Amygdala (tissue), 56 donors: ENCODE measurements around the gene VASH1.
A peak's percentile ranks its signal among the peaks of the same experiment; 100 is the strongest.
"Not testable (repeated sequence)": the region's sequence is repeated elsewhere in the genome, so short reads cannot be mapped to it uniquely, and the experiment has no call there.

Experiments used
- DNase-seq, 56 donors: peaks; one replicate each; lab custom pipeline; 2025; lab: John Stamatoyannopoulos, UW

The VASH1 gene

DNA sequence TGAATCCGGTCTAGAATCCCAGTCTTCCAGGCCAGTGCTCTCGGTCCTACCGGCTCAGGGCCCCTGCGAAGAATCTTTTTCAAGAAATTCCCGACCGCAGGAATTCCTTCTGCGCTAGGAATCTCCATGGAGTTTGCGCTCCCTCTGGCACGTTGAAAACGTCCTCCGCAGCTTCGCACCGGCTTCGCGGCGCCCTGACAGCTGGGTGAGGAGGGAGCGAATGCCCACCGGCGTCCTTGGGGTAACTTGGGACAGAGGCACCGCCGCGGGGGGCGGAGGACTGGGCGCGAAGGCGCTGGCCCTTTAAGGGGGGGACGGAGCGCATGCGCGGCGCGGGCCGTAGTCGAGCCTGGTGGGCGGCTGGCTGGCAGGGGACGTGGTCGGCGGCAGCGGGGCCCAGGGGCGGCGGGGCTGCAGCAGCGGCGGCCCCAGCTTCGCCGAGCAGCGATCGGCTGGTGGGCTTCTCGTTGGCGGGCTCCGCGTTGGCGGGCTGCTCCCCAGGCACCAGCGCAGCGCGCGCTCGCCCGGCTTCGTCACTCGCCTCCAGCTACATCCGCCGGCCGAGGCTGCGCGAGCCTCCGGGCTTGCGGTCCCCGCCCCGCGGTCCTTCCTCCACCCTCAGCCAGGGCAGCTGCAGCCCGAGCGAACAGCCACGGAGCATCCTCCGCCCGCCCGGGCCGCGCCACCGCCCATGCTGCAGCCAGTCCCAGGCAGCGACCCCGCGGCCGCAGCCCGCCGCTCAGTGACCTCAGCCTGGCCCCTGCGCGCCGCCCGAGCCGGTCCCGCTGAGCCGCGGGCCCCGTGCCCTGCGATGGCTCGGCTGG lies at the start of gene VASH1:
Gene VASH1, plus strand, starts transcription at position 333 of the 824 bp plus-strand sequence. CDS start 1,354 bp downstream, outside the sequence.
- peak in 44 of 56 donors; percentile 34 to 83 (median 66) for DNase-seq

DNA sequence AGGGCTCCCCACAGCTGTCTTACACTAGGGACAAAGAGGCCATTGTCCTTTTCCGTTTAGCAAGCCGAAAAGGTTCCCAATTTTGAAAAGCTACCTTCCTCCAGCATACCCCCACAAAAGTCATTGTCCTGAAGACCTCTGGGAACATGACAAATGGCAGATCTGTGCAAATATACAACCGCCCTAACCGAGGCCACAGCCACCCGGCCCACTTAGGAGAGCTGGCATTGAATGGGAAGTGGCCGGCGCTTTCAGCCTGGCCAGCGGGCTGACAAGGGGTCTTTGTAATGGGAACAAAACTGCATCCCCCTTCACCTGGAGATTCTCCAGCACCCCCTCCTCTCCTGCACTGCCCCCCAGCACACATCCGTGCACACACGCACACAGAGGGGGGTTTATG lies 48.1 kb upstream of the VASH1 start:
- DNase-seq: peak in 3 of 56 donors; percentile 5 to 17 (median 7)

DNA sequence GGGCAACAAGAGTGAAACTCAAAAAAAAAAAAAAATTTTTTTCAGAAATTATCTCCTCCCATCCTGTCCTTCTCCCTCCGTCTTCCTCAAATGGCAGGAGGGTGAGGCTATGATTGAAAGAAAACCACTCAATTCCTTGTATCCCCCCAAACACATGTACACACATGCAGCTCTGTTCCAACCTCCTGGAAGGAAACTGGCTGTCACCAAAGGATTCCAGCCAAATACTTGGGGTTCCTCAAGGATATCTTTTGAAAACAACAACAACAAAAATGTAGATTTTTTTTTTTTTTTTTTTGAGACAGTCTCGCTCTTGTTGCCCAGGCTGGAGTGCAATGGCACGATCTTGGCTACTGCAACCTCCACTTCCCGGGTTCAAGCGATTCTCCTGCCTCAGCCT lies 46.8 kb upstream of the VASH1 start:
- no peak for DNase-seq

GRCh38 chr14:76715101-76715500 lies 46.2 kb upstream of the VASH1 start:
- DNase-seq: no peak

DNA sequence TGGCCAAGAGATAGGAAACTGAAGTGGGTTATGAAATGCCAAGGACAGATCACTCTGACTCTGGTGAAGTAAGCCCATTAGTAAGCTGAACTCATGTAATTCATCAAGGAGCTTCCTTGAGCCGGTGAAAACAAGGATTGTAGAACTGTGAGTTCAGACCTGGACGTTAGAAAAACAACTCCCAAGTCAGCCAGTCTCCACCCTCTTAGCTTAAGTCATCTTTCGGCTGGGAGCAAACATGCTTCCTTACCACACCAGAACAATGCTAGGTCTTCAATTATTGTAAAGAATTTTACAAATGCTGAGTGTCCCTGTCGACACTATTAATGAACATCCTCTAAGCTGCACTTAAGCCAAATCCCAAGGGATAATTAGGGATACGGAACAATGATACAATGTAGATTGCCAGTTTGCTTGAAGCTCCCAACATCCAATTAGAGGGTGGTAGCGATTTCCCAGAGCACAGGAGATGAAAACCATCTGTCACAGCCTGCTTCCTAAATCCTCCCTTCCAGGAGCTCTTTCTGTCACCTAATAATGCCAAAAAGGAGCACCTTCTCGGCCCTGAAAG lies 45.7 kb upstream of the VASH1 start:
- no peak for DNase-seq

GRCh38 chr14:76716285-76716684 lies 45.0 kb upstream of the VASH1 start:
- no peak for DNase-seq

DNA sequence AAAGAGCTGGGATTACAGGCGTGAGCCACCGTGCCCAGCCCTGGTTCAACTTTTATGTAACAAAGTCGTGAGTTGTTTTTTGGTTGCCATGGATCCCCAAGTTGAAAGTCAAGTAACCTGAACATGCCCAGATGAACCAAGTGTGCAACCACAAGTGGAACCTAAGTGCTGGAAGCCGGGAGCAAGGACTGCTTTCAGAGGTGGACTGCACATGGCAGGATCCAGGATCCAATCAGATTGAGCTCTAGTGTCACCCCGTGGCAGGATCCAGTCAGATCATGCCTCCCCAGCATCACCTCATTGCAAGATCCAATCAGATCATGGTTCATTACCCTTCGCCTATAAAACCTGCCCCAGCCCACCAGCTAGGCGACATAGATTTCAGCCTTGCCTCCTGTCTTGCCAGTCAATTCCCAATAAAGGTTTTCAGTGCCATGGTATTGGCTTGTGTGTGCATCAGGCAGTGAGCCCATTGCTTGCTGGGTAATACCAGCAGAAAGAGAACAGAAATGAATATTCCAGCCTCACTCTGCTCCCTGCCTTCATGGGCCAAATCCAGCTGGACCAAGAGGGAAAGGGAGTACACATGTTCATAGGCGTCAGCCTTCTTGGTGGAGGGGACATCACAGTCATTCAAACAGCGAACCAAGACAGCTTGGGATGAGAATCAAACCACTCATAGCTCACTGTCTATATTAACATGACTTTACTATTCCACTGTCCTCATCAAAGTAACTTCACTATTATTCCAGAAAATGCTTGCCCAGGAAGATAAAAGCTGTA lies 43.6 kb upstream of the VASH1 start:
- DNase-seq: no peak

DNA sequence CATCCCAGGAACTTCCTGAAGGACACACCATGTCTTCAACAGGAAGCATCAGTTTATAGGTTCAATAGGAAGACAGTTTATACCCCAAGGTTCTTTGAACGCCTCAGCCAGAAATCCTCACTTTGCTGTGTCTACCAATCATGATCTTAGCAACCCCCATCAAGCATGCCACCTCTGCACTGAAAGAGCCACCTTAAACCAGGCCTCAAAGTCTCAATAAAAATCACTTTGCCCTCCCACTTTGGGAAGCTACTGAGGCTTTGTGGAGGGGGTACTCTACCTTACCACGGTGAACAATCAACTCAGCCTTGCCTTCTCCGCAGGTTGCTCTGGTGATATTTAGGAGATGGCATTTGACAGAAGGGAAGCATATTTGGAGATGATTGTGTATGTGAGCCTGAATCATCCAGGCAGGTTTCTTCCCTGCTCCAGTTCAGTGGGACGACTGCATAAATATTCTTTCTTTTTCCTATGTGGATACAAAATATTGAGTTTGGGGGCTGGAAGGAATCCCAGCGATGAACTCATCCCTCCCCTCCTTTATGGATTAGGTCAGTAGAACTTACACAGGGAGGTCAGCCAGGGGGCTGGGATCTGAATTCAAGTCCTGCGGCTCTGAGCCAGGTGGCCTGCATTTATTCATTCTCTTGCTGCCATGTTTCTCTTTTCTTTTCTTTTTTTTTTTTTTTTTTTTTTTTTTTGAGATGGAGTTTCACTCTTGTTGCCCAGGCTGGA lies 42.8 kb upstream of the VASH1 start:
- no peak for DNase-seq

GRCh38 chr14:76719666-76720065 lies 41.6 kb upstream of the VASH1 start:
- no peak for DNase-seq

GRCh38 chr14:76720382-76720813 lies 40.9 kb upstream of the VASH1 start:
- DNase-seq: peak in 10 of 56 donors; percentile 5 to 42 (median 30)

DNA sequence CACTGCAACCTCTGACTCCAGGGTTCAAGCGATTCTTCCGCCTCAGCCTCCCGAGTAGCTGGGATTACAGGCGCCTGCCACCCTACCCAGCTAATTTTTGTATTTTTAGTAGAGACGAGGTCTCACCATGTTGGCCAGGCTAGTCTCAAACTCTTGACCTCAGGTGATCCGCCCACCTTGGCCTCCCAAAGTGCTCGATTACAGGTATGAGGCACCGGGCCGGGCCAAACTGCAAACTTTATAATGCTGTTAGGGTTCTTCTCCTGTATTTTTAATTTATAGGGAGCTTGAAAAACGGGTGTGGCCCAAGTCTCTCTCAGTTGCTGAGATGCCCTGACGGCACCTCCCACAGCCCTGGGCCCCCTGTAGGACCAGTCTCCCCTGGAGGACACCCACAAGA lies 39.8 kb upstream of the VASH1 start:
- not testable (repeated sequence) for DNase-seq

GRCh38 chr14:76724651-76725550 lies 36.4 kb upstream of the VASH1 start:
- no peak for DNase-seq

DNA sequence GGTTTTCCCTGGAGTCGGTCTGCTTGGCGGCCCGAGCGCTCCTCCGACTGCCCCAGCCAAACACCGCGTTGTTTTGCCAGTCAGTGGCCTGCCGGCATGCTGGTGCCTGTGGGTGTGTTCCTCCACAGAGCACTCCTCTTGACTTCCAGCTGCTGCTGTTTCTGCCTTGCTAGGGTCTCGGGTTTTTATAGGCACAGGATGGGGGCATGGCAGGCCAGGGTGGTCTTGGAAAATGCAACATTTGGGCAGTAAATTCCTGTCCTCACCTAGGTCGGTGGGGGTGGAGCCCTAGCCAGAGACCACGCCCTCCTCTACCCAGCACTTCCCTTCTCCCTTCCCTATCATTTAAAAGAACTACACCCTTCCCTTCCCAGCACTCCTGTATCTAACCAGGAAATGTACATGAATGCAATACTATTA lies 34.7 kb upstream of the VASH1 start:
- peak in 1 of 56 donors; percentile 9 for DNase-seq

DNA sequence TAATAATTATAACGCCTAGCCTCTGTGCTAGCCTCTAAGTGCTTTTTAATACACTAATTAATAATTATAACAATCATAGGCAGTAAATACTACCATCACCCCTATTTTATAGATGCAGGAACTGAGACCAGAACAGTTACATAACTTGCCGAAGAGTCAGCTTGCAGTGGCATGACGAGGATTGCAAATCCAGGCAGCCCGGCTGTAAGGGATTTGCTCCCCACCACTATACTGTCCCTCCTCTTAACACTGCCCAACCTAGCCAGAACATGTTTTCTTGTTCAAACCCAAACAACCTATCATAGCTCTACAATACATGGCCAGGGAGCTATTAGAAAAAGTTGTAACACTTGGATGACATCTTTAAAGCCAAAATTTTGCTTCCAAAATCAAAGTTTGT lies 33.9 kb upstream of the VASH1 start:
- no peak for DNase-seq

- no peak for DNase-seq
Observed at GRCh38 chr14:76727901-76728300, 33.4 kb upstream of the VASH1 start.

- no peak for DNase-seq
Observed at GRCh38 chr14:76729258-76729657, 32.0 kb upstream of the VASH1 start.

GRCh38 chr14:76729953-76730505 lies 31.2 kb upstream of the VASH1 start:
- peak in 1 of 56 donors; percentile 37 for DNase-seq

DNA sequence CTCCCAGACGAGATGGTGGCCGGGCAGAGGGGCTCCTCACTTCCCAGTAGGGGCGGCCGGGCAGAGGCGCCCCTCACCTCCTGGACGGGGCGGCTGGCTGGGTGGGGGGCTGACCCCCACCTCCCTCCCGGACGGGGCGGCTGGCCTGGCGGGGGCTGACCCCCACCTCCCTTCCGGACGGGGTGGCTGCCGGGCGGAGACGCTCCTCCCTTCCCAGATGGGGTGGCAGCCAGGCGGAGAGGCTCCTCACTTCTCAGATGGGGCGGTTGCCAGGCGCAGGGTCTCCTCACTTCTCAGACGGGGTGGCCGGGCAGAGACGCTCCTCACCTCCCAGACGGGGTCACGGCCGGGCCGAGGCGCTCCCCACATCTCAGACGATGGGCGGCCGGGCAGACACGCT lies 26.8 kb upstream of the VASH1 start:
- DNase-seq: not testable (repeated sequence)

DNA sequence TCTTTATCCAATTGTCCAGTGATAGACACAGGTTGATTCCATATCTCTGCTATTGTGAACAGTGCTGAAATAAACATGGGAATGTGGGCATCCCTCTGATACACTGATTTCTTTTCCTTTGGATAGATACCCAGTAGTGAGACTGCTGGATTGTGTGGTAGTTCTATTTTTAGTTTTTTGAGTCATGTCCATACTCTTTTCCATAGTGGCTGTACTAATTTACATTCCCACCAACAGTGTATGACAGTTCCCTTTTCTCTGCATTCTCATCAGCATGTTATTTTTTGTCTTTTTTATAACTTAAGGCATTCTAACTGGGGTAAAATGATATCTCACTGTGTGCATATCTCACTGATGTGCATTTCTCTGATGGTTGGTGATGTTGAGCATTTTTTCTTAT lies 24.8 kb upstream of the VASH1 start:
- no peak for DNase-seq
